A549 treated with RU486 at 1 μM for 4 hours (cell line): ENCODE data around the gene CD1E. TPM values are rescaled to one million over a fixed set of nuclear protein-coding genes. Genes with fewer than 3 reads are reported as not detected.

ENCODE experiments used
- total RNA-seq: library from RNA; stranded (reverse); fragments of 200-300 nt; extraction: Qiagen RNA extraction; gene quantifications from 5 replicates; pipeline ENCODE4 v1.2.3, GENCODE V29; 2022; ENCODE audit warnings: low read depth

Gene CD1E
- not detected in 5 replicates for total RNA-seq

DNA sequence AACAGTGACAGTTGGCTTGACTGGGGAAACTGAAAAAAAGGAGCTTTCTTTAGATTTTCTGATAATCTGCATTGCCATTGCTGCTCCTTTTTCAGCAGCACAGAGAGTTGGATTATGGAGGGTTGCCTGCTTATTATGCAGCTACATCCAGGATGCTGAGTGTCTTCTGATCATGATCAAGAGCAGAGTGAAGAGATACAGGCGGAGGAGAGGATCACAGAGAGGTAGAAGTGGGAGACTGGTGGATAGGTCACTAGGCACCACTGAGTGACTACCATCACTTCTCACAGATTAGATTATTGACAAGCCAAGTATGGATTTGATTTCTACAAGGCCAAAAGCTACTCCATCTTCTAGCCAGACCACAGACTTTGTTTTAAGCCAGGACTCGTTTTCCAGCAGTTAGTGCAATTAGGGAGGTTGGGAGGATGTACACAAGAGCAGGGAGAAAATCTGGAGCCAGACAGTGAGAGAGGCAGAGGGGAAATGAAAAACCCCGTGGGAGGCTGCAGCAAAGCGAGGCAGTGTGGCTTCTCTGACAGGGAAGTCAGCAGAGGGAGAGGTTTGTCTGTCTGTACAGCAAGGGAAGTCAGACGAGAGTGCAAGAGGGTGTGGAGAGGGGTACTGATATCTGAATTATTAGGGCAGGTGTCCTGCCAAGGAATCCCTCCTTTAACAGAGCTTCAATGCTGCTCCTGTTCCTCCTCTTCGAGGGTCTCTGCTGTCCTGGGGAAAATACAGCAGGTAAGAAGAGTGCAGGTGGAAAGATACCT is at the start of gene CD1E:
TSS of gene CD1E (plus strand) at position 592 of the 773 bp plus-strand sequence. CDS start at position 687, 95 bp downstream.

DNA sequence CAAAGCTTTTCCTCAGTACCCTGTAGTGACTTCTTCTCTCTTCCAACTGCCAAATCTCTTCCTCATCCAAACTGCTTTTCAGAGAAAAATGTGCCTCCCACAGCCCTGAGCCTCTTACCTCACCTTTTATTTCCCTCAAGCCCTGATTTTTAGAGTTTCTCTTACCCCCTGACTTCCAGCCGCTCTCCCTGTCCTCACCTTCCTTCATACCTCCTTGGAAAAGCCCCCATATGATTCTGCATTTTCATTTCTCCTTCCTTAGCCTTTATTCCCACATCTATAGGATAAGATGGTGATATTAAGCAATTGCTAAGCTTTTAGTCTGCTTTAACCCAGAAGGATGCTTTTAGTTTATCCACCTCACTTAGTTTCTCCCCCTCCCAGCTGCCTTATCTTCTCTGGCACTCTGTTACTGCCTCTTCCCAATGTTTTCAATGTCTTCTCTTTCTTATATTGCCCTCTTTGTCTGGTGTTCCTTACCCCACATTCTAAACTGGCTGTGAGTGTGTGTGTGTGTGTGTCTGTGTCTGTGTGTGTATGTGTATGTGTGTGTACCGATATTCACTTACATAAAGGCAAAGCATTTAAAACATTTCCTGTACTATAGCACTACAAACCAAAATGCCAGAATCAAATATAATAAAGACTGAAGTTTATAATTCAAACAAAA is 22.1 kb upstream of the CD1E start, which contains the start of gene CD1B:
TSS of gene CD1B (minus strand) at position 51 of the 670 bp plus-strand sequence. CDS start 108 bp downstream, outside the sequence.

DNA sequence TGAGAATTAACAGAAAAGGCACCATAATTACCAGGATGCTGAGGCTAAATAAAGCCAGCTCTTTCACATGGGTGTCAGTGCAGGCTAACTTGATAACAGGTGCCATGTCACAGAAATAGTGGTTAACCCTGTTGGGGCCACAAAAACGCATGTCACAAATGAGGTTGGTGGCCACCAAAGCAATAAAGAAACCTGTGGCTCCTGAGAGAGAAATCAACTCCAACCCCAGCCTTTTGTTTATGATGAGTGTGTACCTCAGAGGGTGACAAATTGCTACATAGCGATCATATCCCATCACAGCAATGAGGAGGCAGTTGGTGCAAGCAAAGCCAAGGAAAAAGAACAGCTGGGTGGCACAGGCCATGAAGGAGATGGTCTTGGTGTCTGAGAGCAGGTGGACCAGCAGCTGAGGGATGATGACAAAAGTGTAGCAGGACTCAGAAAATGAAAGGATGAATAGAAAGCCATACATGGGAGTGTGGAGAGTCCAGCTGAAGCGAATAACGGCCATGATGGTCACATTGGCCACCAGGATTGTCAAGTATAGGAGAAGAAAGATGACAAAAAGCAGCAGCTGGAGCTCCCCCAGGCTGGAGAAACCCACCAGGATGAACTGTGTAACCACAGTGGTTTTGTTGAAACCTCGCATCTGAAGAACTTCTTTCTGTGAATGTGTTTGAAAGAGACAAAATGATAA is 45.3 kb downstream of the CD1E start, which contains the start of gene OR10T2:
TSS of gene OR10T2 (minus strand) at position 649 of the 697 bp plus-strand sequence. CDS start at position 649, 0 bp downstream.

Other genes starting within 250 kb of the CD1E start
- gene CD1D, start 173.0 kb upstream of the CD1E start, total RNA-seq = 0.05 to 0.08 TPM (median 0.07 TPM) in 3 of 5 replicates, not detected in the others
- not detected in 5 replicates for gene CD1A, start 99.5 kb upstream of the CD1E start, total RNA-seq
- not detected in 5 replicates for gene CD1C, start 64.0 kb upstream of the CD1E start, total RNA-seq
- gene CD1B, start 22.4 kb upstream of the CD1E start, total RNA-seq = not detected in 5 replicates
- not detected in 5 replicates for gene OR10T2, start 45.6 kb downstream of the CD1E start, total RNA-seq
- gene OR10K2, start 72.3 kb downstream of the CD1E start, total RNA-seq = not detected in 5 replicates
- gene OR10K1, start 107.9 kb downstream of the CD1E start, total RNA-seq = not detected in 5 replicates
- not detected in 5 replicates for gene OR10R2, start 118.3 kb downstream of the CD1E start, total RNA-seq
- gene OR6Y1, start 200.5 kb downstream of the CD1E start, total RNA-seq = not detected in 5 replicates
- gene OR6P1, start 216.7 kb downstream of the CD1E start, total RNA-seq = not detected in 5 replicates
- gene OR10X1, start 226.0 kb downstream of the CD1E start, total RNA-seq = not detected in 5 replicates